SK-N-SH (cell line): Measurements from ENCODE around the gene ASTN2.

Experiments used
- CHD2 ChIP-seq: fragments of 150-350 bp; IDR thresholded peaks from 2 replicates; pipeline ENCODE4 v1.6.1; 2018; ENCODE audit warnings: low read length; ENCODE audit not compliant: partially characterized antibody
- NFIC ChIP-seq: IDR thresholded peaks from 2 replicates; pipeline ENCODE4 v1.4.0; 2012; ENCODE audit warnings: borderline replicate concordance
- TAF1 ChIP-seq: IDR thresholded peaks from 2 replicates; pipeline ENCODE4 v1.6.1; 2012; ENCODE audit warnings: low read depth, mild to moderate bottlenecking, low read length, moderate library complexity, borderline replicate concordance
- TEAD4 ChIP-seq: IDR thresholded peaks from 2 replicates; pipeline ENCODE4 v1.4.0; 2012; ENCODE audit warnings: mild to moderate bottlenecking, borderline replicate concordance; ENCODE audit not compliant: insufficient read depth
- YY1 ChIP-seq: IDR thresholded peaks from 2 replicates; pipeline ENCODE4 v1.4.0; 2012; ENCODE audit warnings: low read depth, mild to moderate bottlenecking
- TF ChIP-seq, protein P1 (sequence below): fragments of 200-600 bp; sonication (generic); IDR thresholded peaks from 2 replicates; pipeline ENCODE4 v1.6.1; 2017; ENCODE audit warnings: antibody characterized with exemption, mild to moderate bottlenecking, moderate library complexity

DNA sequence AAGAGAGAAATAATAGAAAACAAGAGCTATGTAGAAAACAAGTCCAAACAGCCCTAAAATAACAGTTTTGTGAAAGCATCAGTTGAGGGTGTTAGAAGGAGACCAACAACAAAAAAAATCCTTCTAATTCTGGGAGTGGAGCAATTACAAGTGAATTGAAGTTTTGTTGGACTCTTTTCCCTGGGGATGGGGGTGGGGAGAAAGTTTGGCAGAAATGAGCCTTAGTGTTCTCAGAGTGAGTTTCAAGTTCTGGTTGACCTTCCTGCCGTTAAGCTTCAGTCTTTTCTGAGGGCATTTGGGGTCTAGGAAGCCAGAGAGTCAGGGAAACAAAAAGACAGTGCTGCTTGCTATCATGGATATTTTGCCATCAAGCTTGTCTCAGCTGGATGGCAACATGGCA, 834.0 kb downstream of the ASTN2 start:
- TF ChIP-seq, protein P1, sequence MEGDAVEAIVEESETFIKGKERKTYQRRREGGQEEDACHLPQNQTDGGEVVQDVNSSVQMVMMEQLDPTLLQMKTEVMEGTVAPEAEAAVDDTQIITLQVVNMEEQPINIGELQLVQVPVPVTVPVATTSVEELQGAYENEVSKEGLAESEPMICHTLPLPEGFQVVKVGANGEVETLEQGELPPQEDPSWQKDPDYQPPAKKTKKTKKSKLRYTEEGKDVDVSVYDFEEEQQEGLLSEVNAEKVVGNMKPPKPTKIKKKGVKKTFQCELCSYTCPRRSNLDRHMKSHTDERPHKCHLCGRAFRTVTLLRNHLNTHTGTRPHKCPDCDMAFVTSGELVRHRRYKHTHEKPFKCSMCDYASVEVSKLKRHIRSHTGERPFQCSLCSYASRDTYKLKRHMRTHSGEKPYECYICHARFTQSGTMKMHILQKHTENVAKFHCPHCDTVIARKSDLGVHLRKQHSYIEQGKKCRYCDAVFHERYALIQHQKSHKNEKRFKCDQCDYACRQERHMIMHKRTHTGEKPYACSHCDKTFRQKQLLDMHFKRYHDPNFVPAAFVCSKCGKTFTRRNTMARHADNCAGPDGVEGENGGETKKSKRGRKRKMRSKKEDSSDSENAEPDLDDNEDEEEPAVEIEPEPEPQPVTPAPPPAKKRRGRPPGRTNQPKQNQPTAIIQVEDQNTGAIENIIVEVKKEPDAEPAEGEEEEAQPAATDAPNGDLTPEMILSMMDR: no peak
- TF ChIP-seq CHD2: no peak
- no peak for TF ChIP-seq TEAD4
- no peak for TF ChIP-seq YY1
- no peak for TF ChIP-seq TAF1
- no peak for TF ChIP-seq NFIC
